Smooth muscle cell (in vitro differentiated cells): ENCODE results near the gene QSER1. TPM values are rescaled to one million over a fixed set of nuclear protein-coding genes. Genes with fewer than 3 reads are reported as not detected.
A peak's percentile ranks its signal among the peaks of the same experiment; 100 is the strongest.
"Not testable (repeated sequence)": the region's sequence is repeated elsewhere in the genome, so short reads cannot be mapped to it uniquely, and the experiment has no call there.

Experiments
- DNase-seq: peaks from one replicate; lab custom pipeline; 2025; ENCODE audit not compliant: unreplicated experiment; lab: John Stamatoyannopoulos, UW
- H2AFZ ChIP-seq: fragments of 200-600 bp; sonication (generic); 2 replicates; pipeline ENCODE4 v1.6.0; 2016; ENCODE audit warnings: antibody characterized with exemption, low read depth, mild to moderate bottlenecking
- H3F3A ChIP-seq: fragments of 200-600 bp; sonication (generic); 2 replicates; pipeline ENCODE4 v1.6.0; 2017; ENCODE audit warnings: antibody characterized with exemption, low read depth
- H3K27ac ChIP-seq: fragments of 200-600 bp; sonication (generic); 2 replicates; pipeline ENCODE4 v1.5.1; 2016; ENCODE audit warnings: low read depth, mild to moderate bottlenecking
- H3K27me3 ChIP-seq: fragments of 200-600 bp; sonication (generic); 2 replicates; pipeline ENCODE4 v1.6.1; 2016; ENCODE audit warnings: low read depth, mild to moderate bottlenecking
- H3K36me3 ChIP-seq: fragments of 200-600 bp; sonication (generic); 2 replicates; pipeline ENCODE4 v1.5.1; 2016; ENCODE audit warnings: low read depth
- H3K4me1 ChIP-seq: fragments of 200-600 bp; sonication (generic); 2 replicates; pipeline ENCODE4 v1.5.1; 2016; ENCODE audit warnings: low read depth
- H3K4me2 ChIP-seq: fragments of 200-600 bp; sonication (generic); 2 replicates; pipeline ENCODE4 v1.6.0; 2016; ENCODE audit warnings: mild to moderate bottlenecking
- H3K4me3 ChIP-seq: fragments of 200-600 bp; sonication (generic); 2 replicates; pipeline ENCODE4 v1.5.1; 2016; ENCODE audit warnings: mild to moderate bottlenecking
- H3K79me2 ChIP-seq: fragments of 200-600 bp; sonication (generic); 2 replicates; pipeline ENCODE4 v1.6.0; 2016; ENCODE audit warnings: low read depth, mild to moderate bottlenecking
- H3K9ac ChIP-seq: fragments of 200-600 bp; sonication (generic); 2 replicates; pipeline ENCODE4 v1.6.0; 2016; ENCODE audit warnings: low read depth
- H3K9me3 ChIP-seq: fragments of 200-600 bp; sonication (generic); replicated peaks from 2 replicates; pipeline ENCODE4 v1.5.1; 2016; ENCODE audit warnings: low read depth
- H4K20me1 ChIP-seq: fragments of 200-600 bp; sonication (generic); 2 replicates; pipeline ENCODE4 v1.6.0; 2016; ENCODE audit warnings: low read depth
- CTCF ChIP-seq: fragments of 200-600 bp; sonication (generic); IDR thresholded peaks from 2 replicates; pipeline ENCODE4 v1.5.1; 2017; ENCODE audit warnings: borderline replicate concordance, mild to moderate bottlenecking, antibody characterized with exemption; ENCODE audit not compliant: insufficient read depth, poor library complexity, severe bottlenecking
- WGBS: methylation state at CpG from one replicate; pipeline ENCODE4 v1.1.7; 2016; ENCODE audit warnings: low lambda C conversion rate; 5-methylcytosine and 5-hydroxymethylcytosine counted together
- polyA plus RNA-seq: library from polyadenylated mRNA; unstranded; fragments of >200 nt; fragmentation: Nextera tagmentation; extraction: Ambion mirVana; gene quantifications from 2 replicates; pipeline ENCODE4 v1.2.1, GENCODE V29; 2016
- small RNA-seq: library from RNA; depleted of rRNA; stranded (forward); fragments of <200 nt; gene quantifications from one replicate; pipeline ENCODE3, GENCODE V24; 2014
- total RNA-seq: library from RNA; depleted of rRNA; stranded (reverse); fragments of >200 nt; gene quantifications from 2 replicates; pipeline ENCODE4 v1.2.3, GENCODE V29; 2014

QSER1 gene
- total and polyA plus RNA-seq, 2 experiments from 2014 or later: 4.1 to 31.6 TPM

DNA sequence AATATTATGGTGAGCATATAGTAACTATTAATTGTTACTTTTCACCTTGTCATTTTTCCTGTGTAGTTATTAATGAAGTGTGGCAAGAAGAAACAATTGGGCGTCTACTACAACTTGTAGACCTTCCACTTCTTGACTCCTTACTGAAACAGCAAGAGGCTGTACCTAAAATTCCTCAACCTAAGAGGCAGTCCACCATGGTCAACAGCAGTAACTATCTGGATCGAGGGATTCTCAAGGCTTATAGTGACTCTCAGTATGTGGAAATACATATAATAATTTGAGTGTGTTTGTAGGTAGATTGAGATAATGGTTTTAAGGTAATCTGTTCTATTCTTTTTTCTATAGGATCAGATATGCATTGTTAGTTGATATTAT is 135.9 kb downstream of the QSER1 start:
- Histone ChIP-seq H3K79me2 (no peaks in the 10 kb centered on the region), H3K36me3 (no peaks in the 10 kb centered on the region), H3F3A (no peaks in the 10 kb centered on the region), H3K4me2 (peak overlapping the region; percentile 28), H3K4me1 (peaks cover 9% of the 10 kb centered on the region), H3K27me3 (no peaks in the 10 kb centered on the region), H3K27ac (no peak overlapping the region), H4K20me1 (no peaks in the 10 kb centered on the region), H3K4me3 (no peak overlapping the region), H2AFZ (no peak overlapping the region), H3K9ac (no peak overlapping the region), H3K9me3 (no peaks in the 10 kb centered on the region)
- DNase-seq: no peak
- WGBS: 85% methylated on average over 2 of the region's 2 CpGs
- TF ChIP-seq CTCF: no peak

DNA sequence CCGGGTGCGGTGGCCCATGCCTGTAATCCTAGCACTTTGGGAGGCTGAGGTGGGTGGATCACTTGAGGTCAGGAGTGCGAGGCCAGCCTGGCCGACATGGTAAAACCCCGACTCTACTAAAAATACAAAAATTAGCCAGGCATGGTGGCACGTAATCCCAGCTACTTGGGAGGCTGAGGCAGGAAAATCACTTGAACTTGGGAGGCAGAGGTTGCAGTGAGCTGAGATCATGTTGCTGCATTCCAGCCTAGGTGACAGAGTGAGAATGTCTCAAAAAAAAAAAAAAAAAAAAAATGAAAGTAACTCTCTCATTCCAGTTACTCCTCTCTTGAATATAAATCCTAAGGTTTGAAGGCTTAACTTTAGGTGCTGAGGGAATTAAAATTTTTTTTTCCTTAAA is 136.6 kb downstream of the QSER1 start:
- not testable (repeated sequence) for H3K4me1 ChIP-seq, H3K4me2 ChIP-seq, H3K36me3 ChIP-seq, H3K4me3 ChIP-seq, H3K9ac ChIP-seq, H3F3A ChIP-seq, H3K9me3 ChIP-seq, DNase-seq, H3K79me2 ChIP-seq, H3K27me3 ChIP-seq, H2AFZ ChIP-seq, H3K27ac ChIP-seq, H4K20me1 ChIP-seq
- 83% methylated on average over 6 of the region's 6 CpGs for WGBS

Small RNA genes within 50 kb of the gene (small RNA-seq; reads per million reads assigned to genes)
- gene RF00019: not detected

Other genes starting within 250 kb of the QSER1 start
- not detected in 2 replicates for gene CCDC73, start 98.1 kb upstream of the QSER1 start, total RNA-seq
- gene CCDC73, start 98.1 kb upstream of the QSER1 start, polyA plus RNA-seq: not detected in 2 replicates
- 4.6 and 4.8 TPM in 2 replicates for gene PRRG4, start 62.9 kb upstream of the QSER1 start, total RNA-seq
- gene PRRG4, start 62.9 kb upstream of the QSER1 start, polyA plus RNA-seq: 0.49 and 1.4 TPM in 2 replicates
- gene DEPDC7, start 123.1 kb downstream of the QSER1 start, total RNA-seq: 20.3 and 22.8 TPM in 2 replicates
- gene DEPDC7, start 123.1 kb downstream of the QSER1 start, polyA plus RNA-seq: 8.1 and 12.5 TPM in 2 replicates
- 25.4 and 27.7 TPM in 2 replicates for gene TCP11L1, start 146.8 kb downstream of the QSER1 start, total RNA-seq
- 7.4 and 18.1 TPM in 2 replicates for gene TCP11L1, start 146.8 kb downstream of the QSER1 start, polyA plus RNA-seq